ENCODE measurements around the gene ZNF319.

ZNF319 gene

DNA sequence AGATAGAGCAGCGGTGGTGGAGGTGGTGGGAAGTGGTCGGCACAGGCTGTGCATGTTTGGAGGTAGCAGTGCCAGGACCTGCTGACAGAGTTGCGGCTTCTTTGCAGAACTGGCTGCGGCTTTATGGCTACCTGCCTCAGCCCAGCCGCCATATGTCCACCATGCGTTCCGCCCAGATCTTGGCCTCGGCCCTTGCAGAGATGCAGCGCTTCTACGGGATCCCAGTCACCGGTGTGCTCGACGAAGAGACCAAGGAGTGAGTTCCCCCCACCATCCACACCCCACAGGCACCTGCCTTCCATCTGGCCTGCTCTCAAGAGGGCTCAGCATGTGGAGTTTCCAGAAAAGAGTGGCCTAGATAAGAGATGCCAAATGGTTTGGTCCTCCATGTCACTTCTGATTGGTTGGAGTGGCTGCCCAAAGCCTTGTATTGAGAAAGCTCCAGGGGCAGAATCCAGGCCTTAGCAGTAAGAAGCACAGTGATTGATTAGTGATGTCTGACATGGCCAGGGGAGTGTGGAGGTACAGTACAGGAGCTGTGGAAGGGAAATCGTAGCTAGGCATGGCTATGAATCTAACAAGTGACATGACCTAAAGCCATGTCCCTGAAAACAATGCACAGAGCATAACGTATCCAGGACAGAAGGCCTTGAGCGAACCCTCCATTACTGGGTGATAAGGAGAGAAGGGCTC is 37.0 kb upstream of the ZNF319 start:
- DNase-seq (ENCODE audit: low spot score) (no peak), FAIRE-seq (no peak)

DNA sequence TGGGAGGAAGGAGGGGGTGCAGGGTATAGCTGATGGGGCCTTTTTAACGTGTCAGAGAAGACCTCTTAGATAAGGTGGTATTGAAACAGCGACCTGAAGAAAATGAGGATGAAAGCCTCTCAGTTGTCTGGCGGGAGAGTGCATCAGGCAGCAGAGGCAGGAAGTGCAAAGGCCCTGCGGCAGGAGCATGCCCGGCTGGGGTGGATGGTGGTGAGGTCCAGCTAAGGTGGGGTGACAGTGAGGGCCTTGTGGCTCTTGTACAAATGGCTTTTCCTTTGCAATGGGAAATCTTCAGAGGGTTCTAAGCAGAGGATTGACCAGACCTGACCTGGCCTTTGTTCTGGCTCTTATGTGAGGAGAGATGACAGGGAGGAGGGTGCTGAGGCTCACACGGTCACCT is 36.5 kb upstream of the ZNF319 start:
- no peak for DNase-seq (ENCODE audit: low spot score)
- no peak for FAIRE-seq

DNA sequence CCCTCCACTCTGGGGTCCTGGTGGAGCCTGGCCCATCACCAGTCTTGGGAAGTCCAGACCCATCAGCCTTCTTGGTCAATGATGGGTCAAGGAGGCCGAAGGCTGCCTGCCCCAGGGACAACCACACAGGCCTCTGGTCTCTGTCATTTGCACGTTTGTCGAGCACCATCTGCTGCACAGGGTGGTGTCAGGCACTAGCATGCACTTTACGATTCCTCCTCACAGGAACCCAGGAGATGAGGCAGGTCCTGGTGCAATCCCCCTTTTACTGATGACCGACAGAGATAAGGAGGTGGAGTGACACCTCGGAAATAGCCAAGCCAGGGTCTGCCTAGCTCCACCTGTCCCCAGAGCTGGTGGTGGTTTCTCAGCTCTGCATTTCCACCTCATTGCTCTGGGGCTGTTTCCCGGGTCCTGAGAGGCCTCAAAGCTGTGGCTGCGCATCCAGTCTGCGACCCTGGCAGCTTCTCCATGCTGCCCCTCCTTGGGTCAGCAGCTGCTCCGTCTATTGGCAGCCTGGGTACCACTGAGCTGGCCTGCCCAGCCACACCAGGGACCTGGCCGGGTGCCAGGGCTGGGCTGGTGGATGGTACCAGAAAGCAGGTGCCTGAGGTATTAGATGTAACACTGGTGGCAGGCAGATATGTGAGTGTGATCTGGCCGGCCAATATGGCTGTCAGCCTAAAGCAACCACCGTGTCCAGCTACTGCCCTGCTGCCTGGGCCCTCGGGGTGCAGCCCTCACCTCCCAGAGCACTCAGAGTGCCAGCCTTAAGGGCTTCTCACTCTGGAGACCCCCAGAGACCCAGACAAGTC is 35.1 kb upstream of the ZNF319 start:
- FAIRE-seq (no peak), DNase-seq (ENCODE audit: low spot score) (no peak)

DNA sequence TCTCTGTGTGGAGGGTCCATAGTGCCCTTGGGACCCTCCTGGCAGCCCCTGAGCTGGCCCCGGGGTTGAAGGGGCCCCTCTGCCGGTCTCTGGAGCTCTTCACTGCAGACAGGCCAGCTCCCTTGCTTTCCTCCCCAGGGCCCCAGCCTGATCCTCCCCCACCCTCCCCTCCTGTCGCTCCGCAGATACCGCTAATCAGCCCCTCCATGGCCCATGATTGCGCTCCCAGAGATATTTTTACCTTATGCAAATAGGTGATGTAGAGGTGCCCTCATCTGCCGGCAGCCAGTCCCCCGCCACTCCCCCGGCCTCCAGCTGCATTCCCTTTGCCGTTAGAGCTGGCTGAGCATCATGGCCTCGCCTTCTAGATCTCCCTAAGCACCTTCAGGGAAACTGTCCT is 34.3 kb upstream of the ZNF319 start:
- DNase-seq (ENCODE audit: low spot score) (no peak), FAIRE-seq (no peak)

DNA sequence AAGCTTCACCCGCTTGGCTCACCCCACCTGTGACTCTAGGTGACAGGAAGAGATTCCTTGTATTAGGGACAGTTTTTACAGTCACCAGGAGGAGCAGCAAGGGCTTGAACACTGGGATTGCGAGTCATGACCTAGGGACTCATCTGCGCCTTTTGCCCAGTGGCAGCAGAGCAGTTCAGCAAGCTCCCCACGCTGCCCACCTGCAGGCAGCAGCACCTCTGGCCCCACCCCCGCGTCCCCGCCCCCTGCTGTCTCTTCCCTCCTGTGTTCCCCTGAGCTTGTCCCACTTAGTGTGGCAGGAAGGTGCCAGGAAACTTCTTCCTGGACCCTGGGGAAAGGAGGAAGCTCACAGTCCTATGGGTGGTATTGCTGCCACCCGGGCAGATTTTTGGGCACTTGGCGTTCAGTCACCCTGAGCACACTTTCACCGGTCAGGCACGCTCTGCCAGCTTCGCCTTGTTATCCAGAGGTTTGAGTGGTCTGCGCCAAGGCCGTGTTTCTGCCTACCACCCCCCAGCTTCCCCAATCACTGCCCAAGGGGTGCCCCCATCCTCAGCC is 33.7 kb upstream of the ZNF319 start:
- DNase-seq (ENCODE audit: low spot score): no peak
- no peak for FAIRE-seq

DNA sequence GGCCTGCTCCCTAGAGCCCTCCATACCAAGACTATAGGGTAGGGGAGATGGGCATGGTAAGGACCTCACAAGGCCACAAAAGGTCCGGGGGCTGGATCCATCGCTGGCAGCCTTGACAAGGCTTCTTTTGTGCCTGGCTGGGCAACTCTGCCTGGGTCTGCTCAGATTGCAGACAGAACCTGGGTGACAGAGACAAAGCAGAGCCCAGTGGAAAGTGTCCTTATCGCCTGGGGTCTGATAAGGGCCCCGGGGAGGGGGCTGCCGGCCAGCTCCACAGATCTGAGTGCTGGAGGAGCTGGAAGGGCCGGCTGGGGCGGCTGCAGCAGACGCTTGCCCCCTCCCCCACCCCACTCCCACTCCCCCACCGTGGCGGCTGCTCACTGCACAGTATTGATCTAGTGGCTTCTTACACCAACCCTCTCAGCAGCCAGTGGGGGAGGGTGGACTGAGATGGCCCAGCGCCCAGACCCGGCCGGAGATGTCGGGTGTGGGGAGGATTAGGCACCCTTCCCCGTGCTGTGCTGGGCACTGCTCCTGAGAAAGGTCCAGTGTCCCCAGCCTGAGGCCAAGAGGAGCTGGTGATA is 32.3 kb upstream of the ZNF319 start:
- DNase-seq (ENCODE audit: low spot score): no peak
- FAIRE-seq: no peak

DNA sequence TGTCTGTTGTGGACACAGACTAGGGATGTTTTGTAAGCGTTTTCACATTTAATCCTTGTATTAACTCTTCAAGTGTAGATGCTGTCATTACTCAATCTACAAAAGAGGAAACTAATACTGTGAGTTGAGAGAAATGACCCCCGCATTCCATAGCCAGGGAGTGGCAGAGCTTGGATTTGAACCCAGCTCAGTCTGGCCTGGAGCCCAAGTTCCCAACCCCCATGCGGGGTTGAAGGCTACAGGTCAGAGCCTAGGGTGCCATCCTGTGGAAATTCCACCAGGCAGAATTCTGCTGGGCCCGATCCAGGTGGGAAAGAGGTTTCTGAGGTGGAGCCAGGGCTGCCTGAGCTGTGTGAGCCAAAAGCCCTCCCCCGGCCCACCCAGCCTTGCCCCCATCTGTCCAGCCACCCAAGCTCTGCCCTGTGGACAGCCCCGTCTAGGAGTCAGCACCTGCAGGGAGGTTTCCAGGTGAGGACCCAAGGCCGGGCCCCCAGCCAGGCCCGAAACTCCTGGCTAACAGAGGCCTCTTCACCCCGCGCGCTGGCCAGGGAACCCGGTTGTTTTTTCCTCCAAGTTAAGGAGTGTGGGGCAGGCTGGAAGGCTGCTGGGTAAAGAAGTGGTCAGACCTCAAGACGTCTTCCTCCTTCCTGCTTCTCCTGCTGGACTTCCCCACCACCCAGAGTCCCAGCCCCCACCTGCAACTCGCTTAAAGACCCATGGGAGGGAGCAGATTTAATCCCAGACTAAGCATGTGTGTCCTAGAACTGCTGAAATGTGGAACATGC is 30.7 kb upstream of the ZNF319 start:
- FAIRE-seq (no peak), DNase-seq (ENCODE audit: low spot score) (no peak)

DNA sequence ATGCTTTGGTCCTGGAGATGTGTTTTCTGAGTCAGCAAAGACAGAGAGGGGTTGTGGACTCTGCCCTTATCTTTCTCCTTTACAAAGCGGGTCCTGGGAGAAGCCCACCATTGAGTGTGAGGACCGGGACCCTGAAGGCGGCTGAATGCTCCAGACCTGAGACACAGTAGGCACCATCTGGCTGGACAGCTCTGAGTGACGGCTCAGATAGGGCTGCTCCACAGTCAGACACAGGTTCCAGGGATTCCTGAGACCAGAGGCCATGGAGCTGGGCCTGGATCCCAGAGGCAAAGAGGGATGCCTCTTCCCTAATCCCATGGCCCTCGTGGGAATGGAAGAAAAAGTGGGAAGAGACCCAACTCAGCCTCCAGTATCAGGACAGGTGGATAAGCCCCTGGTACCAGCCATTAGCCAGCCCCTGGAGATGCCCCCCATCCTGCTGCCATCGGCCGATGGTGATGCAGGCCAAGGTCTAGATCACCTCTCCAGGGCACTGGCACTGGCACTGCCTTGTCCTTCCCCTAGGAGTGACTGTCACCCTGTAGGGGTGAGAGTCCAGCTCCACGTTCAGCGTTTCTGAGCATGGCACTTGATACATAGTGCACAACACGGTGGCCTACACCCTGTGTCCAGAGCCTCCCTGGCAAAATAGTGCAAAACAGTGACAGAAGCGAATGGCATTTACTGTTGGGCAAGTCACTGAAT is 29.8 kb upstream of the ZNF319 start:
- FAIRE-seq (no peak), DNase-seq (ENCODE audit: low spot score) (no peak)

DNA sequence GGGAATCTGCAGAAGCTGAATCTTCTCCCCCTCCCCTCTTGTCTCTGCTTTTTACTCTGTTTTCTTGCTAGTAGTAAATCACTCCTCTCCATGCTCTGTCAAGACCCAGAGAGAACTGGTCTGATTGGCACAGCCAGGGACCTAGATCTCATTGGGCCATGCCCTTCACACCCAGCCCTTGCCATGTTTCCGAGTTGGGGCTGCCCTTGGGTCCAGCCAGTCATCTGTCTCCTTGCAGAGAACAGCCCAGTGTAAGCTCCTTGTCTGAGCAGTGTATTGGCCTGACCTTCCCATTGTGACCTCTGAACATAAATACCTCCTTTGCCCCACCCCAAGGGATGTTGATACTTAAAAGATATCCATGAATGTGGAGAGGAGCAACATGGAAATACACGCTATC is 28.9 kb upstream of the ZNF319 start:
- FAIRE-seq (no peak), DNase-seq (ENCODE audit: low spot score) (no peak)

DNA sequence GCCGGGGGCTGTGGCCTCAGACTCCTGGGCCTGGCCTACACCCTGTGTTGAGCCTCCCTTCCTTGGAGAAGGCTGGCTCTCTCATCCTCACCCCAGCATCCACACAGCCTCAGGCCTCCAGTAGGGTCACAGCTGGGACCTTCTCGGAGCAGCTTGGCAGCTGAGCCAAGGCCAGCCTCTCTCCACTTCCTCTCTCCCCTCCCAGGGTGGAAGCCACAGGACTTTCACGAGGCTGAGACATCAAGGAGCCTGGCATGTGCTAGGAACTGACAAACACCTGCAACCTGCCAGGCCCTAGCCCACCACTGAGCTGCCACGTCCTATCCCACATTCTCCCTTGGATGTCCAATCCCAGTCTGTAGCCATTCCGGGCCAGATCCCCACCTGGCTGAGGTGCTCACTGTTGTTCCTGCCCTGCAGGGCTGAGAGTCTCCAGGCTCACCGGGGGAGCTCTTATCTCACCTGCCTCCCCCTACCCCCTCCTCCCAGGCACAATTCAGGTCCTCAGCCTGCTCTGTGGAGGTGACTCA is 28.1 kb upstream of the ZNF319 start:
- FAIRE-seq: no peak
- no peak for DNase-seq (ENCODE audit: low spot score)

DNA sequence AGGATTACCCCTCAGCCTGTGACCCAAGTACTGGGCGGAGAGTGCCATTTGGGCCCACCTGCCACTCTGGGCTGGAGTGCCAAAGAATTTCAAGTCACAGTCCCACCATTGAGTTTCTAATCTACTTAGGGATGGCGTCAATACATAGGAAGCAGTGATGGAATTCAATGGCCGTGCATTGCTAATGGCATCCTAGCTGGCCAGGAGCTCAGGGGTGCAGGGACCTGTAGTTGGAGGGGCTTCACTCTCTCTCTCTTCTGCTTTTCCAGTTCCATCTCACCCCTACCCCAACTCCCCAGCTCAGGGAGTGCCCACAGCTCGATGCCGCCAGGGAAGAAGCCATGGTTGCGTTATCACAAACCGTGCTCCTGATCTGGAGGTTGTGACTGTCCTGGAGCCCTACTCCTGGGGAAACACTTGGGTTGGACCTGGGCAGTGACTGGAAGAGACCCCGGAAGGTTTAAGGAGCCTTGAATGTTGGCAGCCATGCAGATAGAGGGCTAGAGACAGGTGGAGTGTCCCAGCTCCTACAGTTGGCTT is 27.5 kb upstream of the ZNF319 start:
- no peak for FAIRE-seq

DNA sequence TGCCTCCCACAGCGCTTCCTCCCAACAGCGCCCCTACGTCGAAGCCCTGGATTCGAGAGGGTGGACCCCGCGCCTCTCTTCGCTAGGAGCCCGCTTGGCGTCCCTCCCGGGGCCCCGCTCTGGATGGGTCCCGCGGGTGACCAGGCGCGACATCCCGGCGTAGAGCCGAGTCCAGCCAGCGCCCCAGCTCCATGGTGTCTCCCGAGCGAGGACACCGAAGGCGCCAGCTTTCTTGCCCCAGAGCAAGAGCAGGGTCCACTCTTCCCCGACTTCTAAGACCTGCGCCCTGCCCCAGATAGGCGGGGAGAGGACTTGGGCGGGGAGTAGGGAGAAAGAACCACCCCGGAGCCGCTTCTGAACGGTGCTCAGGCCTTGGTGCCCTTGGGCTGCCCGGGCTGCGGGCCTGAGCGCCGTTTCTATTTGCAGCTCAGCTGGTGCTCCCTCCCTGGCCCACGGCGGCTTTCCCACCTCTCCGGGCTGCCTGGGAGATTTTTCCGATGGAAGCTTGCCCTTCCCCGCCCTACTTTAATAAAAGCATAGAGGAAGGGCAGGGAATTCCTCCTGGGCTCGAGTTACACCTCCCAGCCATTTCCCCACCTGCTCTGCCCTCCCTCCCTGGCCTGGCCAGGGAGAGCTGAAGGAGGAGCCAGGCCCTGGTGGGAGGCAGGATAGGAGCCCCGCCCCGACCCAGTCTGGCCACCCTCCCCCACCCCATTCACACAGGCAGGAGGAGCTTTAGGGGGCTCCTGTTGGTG is 26.9 kb upstream of the ZNF319 start:
- FAIRE-seq (no peak), DNase-seq (ENCODE audit: low spot score) (no peak)

More for the DNA sequence above, 27.5 kb upstream of the ZNF319 start:
- no peak for DNase-seq (ENCODE audit: low spot score)

DNA sequence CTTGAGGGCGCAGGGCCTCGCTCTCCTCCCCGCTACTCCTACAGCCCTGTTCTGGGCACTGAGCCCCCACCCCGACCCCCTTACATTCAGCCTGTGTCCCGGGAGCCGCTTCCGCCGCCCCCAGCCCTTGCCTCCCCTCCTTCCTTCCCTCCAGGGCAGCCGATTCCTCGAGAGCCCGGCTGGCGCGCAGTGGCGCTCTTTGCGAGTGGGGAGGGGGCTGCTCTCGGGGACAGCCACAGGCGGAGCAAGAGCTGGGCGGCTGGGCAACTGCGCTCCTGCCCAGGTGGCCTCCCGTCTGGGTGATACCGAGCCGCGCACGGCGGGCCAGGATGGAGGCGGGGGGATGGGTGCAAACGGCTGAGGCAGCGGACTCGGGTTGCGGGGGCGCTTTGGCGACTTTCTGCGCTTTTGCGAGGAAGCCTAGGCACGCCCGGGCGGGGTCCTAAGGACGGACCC is 26.3 kb upstream of the ZNF319 start:
- no peak for FAIRE-seq
- DNase-seq (ENCODE audit: low spot score): no peak

DNA sequence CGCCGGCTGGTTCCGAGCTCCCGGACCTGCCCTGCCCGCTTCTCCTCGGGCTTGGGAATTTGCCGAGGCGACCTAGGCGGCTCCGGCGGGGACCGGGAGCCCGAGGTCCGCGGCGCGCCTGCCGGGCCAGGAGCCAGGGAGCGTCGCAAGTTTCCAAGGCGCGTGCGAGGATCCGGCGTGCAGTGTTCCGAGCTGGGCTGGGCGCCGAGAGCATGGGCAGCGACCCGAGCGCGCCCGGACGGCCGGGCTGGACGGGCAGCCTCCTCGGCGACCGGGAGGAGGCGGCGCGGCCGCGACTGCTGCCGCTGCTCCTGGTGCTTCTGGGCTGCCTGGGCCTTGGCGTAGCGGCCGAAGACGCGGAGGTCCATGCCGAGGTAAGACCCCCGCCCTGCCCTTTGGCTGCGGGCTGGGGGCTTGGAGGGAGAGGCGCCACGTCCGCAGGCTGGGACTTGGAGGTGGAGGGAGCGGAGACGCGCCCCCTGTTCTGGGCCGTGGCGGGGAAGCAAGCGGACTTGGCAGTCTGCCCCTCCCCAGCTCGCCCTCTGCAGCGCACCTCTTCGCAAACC is 25.8 kb upstream of the ZNF319 start:
- no peak for FAIRE-seq
- DNase-seq (ENCODE audit: low spot score): no peak

DNA sequence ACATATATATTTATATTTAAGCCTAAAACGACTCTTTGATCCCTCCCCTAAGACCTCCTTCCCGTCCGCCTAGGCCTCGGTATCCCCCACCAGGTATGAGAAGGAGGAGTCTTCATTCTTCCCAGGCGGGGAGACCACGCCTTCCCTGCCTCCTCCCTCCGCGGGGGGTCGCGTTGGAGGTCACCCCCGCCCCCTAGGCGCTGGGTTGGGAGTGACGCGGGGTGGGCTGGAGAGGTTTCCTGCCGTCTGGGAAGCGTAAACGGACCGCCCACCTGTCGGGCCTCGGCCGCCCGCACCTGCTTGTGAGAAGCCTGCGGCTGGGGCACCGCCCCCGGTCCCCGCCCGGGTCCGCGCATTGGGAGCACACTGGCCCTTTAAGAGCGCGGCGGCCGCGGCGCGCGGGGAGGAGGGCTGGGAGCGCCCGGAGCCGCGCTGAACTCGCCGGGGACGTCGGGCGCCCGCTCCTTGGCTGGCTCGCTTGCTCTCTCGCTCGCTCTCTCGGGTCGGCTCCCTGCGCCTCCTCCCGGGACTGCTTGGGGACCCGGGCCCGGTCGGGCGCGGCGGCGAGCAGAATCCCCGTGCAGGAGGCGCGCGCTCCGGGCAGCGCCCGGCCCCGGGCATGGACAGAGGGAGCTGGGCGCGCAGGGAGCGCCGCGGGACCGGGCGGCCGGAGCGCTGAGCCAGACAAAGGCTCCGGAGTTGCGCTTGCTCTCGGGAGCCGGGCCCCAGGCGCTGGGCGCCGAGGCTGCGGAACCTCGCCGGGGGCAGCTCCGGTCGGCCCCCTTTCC is 25.1 kb upstream of the ZNF319 start, which contains the start of gene MMP15:
TSS of gene MMP15 (plus strand) at position 404 of the 788 bp plus-strand sequence. CDS start 597 bp downstream, outside the sequence.
- FAIRE-seq (no peak), DNase-seq (ENCODE audit: low spot score) (peak; percentile 19)

DNA sequence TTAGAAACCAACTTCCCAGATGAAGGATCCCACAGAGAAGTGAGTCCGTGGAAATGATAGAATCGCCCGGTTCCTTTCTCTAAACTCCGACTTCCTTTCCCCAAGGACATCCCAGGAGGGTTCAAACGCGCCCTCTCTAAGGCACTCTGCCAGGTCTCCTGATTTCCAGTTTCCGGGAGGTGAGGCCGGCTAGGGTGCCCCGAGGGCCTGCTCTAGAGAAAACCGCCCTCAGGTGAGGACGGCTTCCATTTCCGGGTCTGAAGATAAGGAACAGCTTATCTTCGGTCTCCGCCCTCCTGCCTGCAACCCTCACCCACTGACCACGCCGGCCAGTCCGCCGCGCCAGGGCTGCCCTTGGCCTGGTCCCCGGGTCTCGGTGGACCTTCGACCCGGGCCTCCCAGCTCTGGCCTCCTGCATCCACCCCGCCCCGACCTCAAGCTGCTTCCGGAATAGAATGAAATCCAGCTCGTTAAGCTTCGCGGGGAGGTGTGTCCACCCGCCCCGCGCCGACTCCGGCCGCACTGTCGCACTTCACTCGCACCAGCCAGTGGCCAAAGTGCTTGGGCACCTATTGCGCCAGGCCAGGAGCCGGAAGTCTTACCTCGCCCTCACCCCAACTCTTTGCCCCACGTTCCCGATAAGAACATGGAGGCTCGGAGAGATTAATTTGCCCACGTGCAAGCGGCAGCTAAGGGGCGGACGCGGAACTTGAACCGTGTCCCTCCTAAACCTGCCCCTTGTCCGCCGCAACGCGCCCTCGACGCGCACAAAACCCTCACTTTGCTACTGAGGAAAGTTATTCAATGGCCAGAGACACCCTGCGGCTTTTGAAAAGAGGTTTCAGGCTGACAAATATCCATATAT is 24.2 kb upstream of the ZNF319 start:
- DNase-seq (ENCODE audit: low spot score) (no peak), FAIRE-seq (no peak)

Measured in RCC 7860 (cell line).